CD14-positive monocyte (primary cell): Measurements from ENCODE around the gene PKDCC. TPM values are rescaled to one million over a fixed set of nuclear protein-coding genes. Genes with fewer than 3 reads are reported as not detected.

Source experiments
- DNase-seq, 3 donors: peaks; one replicate each; pipeline ENCODE4 v3.0.0-alpha.2; 2011 to 2022
- H2AFZ ChIP-seq: 2 replicates; pipeline ENCODE4 v1.6.0; 2012; ENCODE audit warnings: mild to moderate bottlenecking, low read depth, low read length, inconsistent platforms; ENCODE audit not compliant: insufficient read depth, poor library complexity, severe bottlenecking
- H3K27ac ChIP-seq, 2 donors: 1 replicate in 1 of 2; 2 replicates in 1 of 2; pipeline ENCODE4 v1.5.1; 2012 to 2013; ENCODE audit warnings: low read length in 2 of 2, control low read depth in 1 of 2, inconsistent platforms in 1 of 2, low read depth in 1 of 2, mild to moderate bottlenecking in 1 of 2
- H3K27me3 ChIP-seq, 2 donors: one replicate each; pipeline versions ENCODE4 v1.6.0 to v1.6.1; 2011 to 2013; ENCODE audit warnings: low read length in 2 of 2; ENCODE audit not compliant: control insufficient read depth in 2 of 2, insufficient read depth in 2 of 2
- H3K36me3 ChIP-seq, 2 donors: replicated peaks in 1 of 2; 1 replicate in 1 of 2; 2 replicates in 1 of 2; pipeline versions ENCODE4 v1.5.1 to v1.6.1; 2012 to 2013; ENCODE audit warnings: low read length in 2 of 2, control low read depth in 1 of 2, inconsistent platforms in 1 of 2, mild to moderate bottlenecking in 1 of 2; ENCODE audit not compliant: insufficient read depth in 2 of 2, control insufficient read depth in 1 of 2
- H3K4me1 ChIP-seq, 2 donors: 1 replicate in 1 of 2; 2 replicates in 1 of 2; pipeline versions ENCODE4 v1.5.1 to v1.6.1; 2012 to 2013; ENCODE audit warnings: low read length in 2 of 2, control low read depth in 1 of 2, inconsistent platforms in 1 of 2, mild to moderate bottlenecking in 1 of 2, moderate library complexity in 1 of 2; ENCODE audit not compliant: insufficient read depth in 2 of 2, control insufficient read depth in 1 of 2
- H3K4me2 ChIP-seq: replicated peaks from 2 replicates; pipeline ENCODE3; 2012; ENCODE audit warnings: low read length, moderate library complexity, mild to moderate bottlenecking; ENCODE audit not compliant: poor library complexity, severe bottlenecking; ENCODE audit errors: extremely low read depth
- H3K4me3 ChIP-seq, 3 experiments: fragments of 200-600 bp in 1 of 3; sonication (generic) in 1 of 3; replicated peaks in 1 of 3; 1 replicate in 2 of 3; 2 replicates in 1 of 3; pipeline ENCODE4 v1.5.1; 2011 to 2013; ENCODE audit warnings: low read length in 3 of 3, mild to moderate bottlenecking in 3 of 3, control low read depth in 2 of 3, low read depth in 2 of 3, inconsistent platforms in 1 of 3, moderate library complexity in 1 of 3
- H3K79me2 ChIP-seq: 2 replicates; pipeline ENCODE4 v1.6.0; 2012; ENCODE audit warnings: mild to moderate bottlenecking, control low read depth, inconsistent platforms, low read length, moderate library complexity; ENCODE audit not compliant: insufficient read depth
- H3K9ac ChIP-seq: 2 replicates; pipeline ENCODE4 v1.6.0; 2017; ENCODE audit warnings: low read length, mild to moderate bottlenecking; ENCODE audit not compliant: insufficient read depth, poor library complexity, severe bottlenecking
- H3K9me3 ChIP-seq, 2 donors: replicated peaks in 1 of 2; 1 replicate in 1 of 2; 2 replicates in 1 of 2; pipeline versions ENCODE4 v1.5.1 to v1.6.1; 2012 to 2013; ENCODE audit warnings: low read length in 2 of 2, control low read depth in 1 of 2; ENCODE audit not compliant: control insufficient read depth in 1 of 2, insufficient read depth in 1 of 2
- H4K20me1 ChIP-seq: 2 replicates; pipeline ENCODE4 v1.6.0; 2012; ENCODE audit warnings: mild to moderate bottlenecking, low read length, control low read depth, moderate library complexity; ENCODE audit not compliant: insufficient read depth
- H3K27ac Mint-ChIP-seq, 7 donors: one replicate each; pipeline ENCODE4 v1.8.0; 2020; ENCODE audit warnings: mild to moderate bottlenecking in 7 of 7, mixed read lengths in 7 of 7, moderate library complexity in 6 of 7, inconsistent platforms in 2 of 7
- H3K27me3 Mint-ChIP-seq, 3 donors: one replicate each; pipeline ENCODE4 v1.8.0; 2021 to 2022; ENCODE audit warnings: low read depth in 3 of 3, mild to moderate bottlenecking in 3 of 3, mixed read lengths in 3 of 3, moderate library complexity in 3 of 3, inconsistent platforms in 1 of 3
- H3K36me3 Mint-ChIP-seq, 2 donors: one replicate each; pipeline ENCODE4 v1.8.0; 2020; ENCODE audit warnings: mixed read lengths in 2 of 2, inconsistent platforms in 1 of 2, mild to moderate bottlenecking in 1 of 2
- H3K4me1 Mint-ChIP-seq: one replicate; pipeline ENCODE4 v1.8.0; 2020; ENCODE audit warnings: mild to moderate bottlenecking, mixed read lengths
- H3K4me3 Mint-ChIP-seq, 2 donors: one replicate each; pipeline ENCODE4 v1.8.0; 2020; ENCODE audit warnings: mild to moderate bottlenecking in 2 of 2, mixed read lengths in 2 of 2, moderate library complexity in 1 of 2
- H3K9me3 Mint-ChIP-seq, 7 donors: one replicate each; pipeline ENCODE4 v1.8.0; 2020 to 2022; ENCODE audit warnings: mixed read lengths in 7 of 7, mild to moderate bottlenecking in 6 of 7, moderate library complexity in 6 of 7, inconsistent platforms in 2 of 7
- WGBS: methylation state at CpG from one replicate; pipeline ENCODE4 v1.1.5; 2013; ENCODE audit warnings: missing lambda C conversion rate; ENCODE audit not compliant: insufficient coverage; 5-methylcytosine and 5-hydroxymethylcytosine counted together
- intact Hi-C, 2 donors: fragments of 100-400 bp; cut with micrococcal nuclease; formaldehyde crosslinking; loops; one replicate each; pipeline versions ENCODE4 v1.15.0 to v1.15.1; 2023
- polyA plus RNA-seq, 3 donors: library from polyadenylated mRNA; depleted of rRNA in 1 of 3; unstranded in 2 of 3; stranded (reverse) in 1 of 3; fragments of 300-500 nt in 2 of 3; fragments of >200 nt in 1 of 3; fragmentation: Illumina TruSeq in 2 of 3; gene quantifications; 1 replicate in 2 of 3; 2 replicates in 1 of 3; pipeline ENCODE4 v1.2.3, GENCODE V29; 2012 to 2021
- TF ChIP-seq, protein P1 (sequence below): fragments of 200-600 bp; IDR thresholded peaks from one replicate; pipeline ENCODE4 v1.8.0; 2022; ENCODE audit warnings: antibody characterized with exemption, mild to moderate bottlenecking

The PKDCC gene
- polyA plus RNA-seq, 3 donors: not detected

DNA sequence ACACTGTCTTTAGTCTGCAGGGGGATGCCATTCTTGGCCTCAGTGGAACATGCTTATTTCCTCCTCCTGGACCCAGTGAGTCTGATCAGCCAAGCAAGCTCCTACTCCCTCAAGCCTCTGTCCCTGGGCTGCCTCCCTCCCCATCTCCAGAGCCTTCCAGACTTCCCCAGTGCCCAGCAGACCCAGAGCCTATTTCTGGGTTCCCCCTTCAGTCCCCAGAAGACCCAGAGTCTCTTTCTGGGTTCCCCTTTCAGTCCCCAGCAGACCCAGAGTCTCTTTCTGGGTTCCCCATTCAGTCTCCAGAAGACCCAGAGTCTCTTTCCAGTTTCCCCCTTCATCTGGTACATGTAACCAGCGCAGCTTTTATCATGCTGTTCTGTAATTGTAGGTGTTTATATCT lies 17.0 kb upstream of the PKDCC start:
- Histone ChIP-seq H4K20me1 (no peaks in the 10 kb centered on the region), H2AFZ (no peak overlapping the region), H3K9ac (no peak overlapping the region), H3K27me3 (no peaks in the 10 kb centered on the region), H3K36me3 (no peaks in the 10 kb centered on the region), H3K4me1 (peaks cover 7 to 8% of the 10 kb centered on the region in 2 donors), H3K9me3 (no peaks in the 10 kb centered on the region), H3K27ac (no peak overlapping the region), H3K79me2 (no peaks in the 10 kb centered on the region), H3K4me3 (no peak overlapping the region), H3K4me2 (no peak overlapping the region)
- DNase-seq: no peak
- H3K4me1 Mint-ChIP-seq: peaks cover 13% of the 10 kb centered on the region
- WGBS: no CpG with 5 or more reads among the region's 1 CpG
- H3K27ac Mint-ChIP-seq: no peak overlapping the region
- intact Hi-C loops: no loop called here
- H3K9me3 Mint-ChIP-seq: peaks cover 0 to 6% (median 0%) of the 10 kb centered on the region in 7 donors
- no peaks in the 10 kb centered on the region for H3K36me3 Mint-ChIP-seq
- peaks cover 1 to 10% (median 2%) of the 10 kb centered on the region in 3 donors for H3K27me3 Mint-ChIP-seq
- TF ChIP-seq, protein P1, sequence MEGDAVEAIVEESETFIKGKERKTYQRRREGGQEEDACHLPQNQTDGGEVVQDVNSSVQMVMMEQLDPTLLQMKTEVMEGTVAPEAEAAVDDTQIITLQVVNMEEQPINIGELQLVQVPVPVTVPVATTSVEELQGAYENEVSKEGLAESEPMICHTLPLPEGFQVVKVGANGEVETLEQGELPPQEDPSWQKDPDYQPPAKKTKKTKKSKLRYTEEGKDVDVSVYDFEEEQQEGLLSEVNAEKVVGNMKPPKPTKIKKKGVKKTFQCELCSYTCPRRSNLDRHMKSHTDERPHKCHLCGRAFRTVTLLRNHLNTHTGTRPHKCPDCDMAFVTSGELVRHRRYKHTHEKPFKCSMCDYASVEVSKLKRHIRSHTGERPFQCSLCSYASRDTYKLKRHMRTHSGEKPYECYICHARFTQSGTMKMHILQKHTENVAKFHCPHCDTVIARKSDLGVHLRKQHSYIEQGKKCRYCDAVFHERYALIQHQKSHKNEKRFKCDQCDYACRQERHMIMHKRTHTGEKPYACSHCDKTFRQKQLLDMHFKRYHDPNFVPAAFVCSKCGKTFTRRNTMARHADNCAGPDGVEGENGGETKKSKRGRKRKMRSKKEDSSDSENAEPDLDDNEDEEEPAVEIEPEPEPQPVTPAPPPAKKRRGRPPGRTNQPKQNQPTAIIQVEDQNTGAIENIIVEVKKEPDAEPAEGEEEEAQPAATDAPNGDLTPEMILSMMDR: no peak
- no peak overlapping the region for H3K4me3 Mint-ChIP-seq

DNA sequence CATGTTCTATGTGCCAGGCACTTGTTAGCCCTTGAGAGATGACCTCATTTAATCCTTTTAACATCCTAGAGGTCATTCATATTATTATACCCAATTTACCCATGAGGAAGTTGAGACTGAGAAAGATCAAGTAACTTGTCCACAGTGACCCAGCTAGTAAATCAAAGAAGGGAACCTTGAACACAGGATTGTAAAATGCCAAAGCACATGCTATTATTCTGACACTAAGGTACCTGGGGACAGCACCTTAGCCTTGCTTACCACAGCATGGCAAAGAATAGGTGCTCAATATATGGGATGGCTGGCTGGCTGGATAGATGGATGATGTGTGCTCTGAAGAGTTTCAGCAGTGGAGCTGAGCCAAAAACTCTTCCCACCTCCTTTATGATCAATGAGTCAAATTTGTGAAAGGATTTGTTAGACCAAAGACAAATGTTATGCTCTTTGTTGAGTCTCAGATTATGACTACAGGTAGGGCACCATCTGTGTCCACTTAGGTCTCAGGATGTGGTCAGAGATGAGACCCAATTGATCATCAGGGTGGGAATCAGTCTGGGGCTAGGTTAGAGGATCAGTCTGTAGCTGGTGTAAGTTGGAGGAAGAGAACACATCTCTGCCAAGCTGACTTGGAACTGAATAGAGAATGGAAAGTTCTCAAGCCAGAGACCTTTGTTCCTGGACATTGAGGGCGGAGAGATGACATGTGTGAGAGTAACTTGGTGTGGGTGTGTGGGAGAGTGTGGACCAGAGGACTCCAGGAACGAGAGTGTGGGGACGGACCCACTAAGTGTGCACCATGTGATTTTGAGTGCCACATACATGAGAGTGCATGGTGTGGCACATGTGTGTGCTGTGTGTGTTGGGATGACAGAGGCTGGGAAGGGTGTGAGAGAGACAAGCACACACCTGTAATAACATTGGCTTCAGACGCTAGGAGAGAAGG lies 16.3 kb upstream of the PKDCC start:
- no peaks in the 10 kb centered on the region for H3K36me3 Mint-ChIP-seq
- H3K4me3 Mint-ChIP-seq: no peak overlapping the region
- Histone ChIP-seq H3K4me3 (no peak overlapping the region), H3K9ac (no peak overlapping the region), H3K27me3 (no peaks in the 10 kb centered on the region), H3K79me2 (no peaks in the 10 kb centered on the region), H3K27ac (no peak overlapping the region), H3K36me3 (no peaks in the 10 kb centered on the region), H3K4me1 (peaks cover 7 to 8% of the 10 kb centered on the region in 2 donors), H3K4me2 (no peak overlapping the region), H4K20me1 (no peaks in the 10 kb centered on the region), H3K9me3 (no peaks in the 10 kb centered on the region), H2AFZ (no peak overlapping the region)
- H3K27me3 Mint-ChIP-seq: peaks cover 2 to 8% (median 3%) of the 10 kb centered on the region in 3 donors
- DNase-seq: no peak
- intact Hi-C loops: no loop called here
- peaks cover 0 to 6% (median 0%) of the 10 kb centered on the region in 7 donors for H3K9me3 Mint-ChIP-seq
- TF ChIP-seq, protein P1: no peak
- peaks cover 13% of the 10 kb centered on the region for H3K4me1 Mint-ChIP-seq
- 87% methylated on average over 3 of the region's 4 CpGs for WGBS
- H3K27ac Mint-ChIP-seq: no peak overlapping the region
